ENCODE measurements around the gene TMCC1.
"Not testable (repeated sequence)": the region's sequence is repeated elsewhere in the genome, so short reads cannot be mapped to it uniquely, and the experiment has no call there.

The TMCC1 gene

GRCh38 chr3:129834580-129834979 lies 58.9 kb downstream of the TMCC1 start:
- no peak for DNase-seq

DNA sequence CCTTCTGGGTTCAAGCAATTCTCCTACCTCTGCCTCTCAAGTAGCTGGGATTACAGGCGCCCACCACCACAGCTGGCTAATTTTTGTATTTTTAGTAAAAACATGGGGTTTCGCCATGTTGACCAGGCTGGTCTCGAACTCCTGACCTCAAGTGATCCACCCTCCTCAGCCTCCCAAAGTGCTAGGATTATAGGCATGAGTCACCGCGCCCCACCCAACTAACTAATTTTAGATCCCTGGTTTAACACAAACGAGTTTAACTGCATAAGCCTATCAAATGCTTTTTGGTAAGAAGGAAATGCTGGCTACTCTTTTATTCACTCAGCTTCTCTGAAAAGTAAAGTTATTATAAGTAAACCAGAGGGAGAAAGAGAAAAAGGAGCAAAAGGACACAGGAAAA lies 61.6 kb downstream of the TMCC1 start:
- DNase-seq, result not testable (repeated sequence)

- DNase-seq, result no peak
These were observed 62.0 kb downstream of the TMCC1 start for GRCh38 chr3:129831503-129831902.

GRCh38 chr3:129829640-129830039 lies 63.9 kb downstream of the TMCC1 start:
- no peak for DNase-seq

GRCh38 chr3:129827765-129828164 lies 65.7 kb downstream of the TMCC1 start:
- no peak for DNase-seq

- DNase-seq, result peak; percentile 28
These were observed 68.5 kb downstream of the TMCC1 start for GRCh38 chr3:129824926-129825541.

DNA sequence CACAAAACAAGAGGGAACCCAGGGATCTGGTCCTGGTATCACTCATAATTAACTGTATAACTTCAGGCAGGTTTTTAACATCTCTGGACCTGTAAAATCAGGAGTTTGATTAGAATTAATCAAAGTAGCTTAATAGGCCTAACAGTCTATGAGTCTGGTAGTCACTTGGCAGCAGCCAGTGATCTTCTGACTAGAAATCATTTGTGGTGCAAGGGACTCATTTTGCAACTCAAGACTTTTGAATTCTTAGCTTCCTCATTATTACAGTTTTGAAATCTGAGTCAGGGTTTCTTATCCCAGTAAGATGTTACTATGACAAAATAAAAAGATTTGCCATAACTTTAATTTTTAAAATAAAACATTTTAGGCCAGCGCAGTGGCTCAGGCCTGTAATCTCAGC lies 70.8 kb downstream of the TMCC1 start:
- no peak for DNase-seq

DNA sequence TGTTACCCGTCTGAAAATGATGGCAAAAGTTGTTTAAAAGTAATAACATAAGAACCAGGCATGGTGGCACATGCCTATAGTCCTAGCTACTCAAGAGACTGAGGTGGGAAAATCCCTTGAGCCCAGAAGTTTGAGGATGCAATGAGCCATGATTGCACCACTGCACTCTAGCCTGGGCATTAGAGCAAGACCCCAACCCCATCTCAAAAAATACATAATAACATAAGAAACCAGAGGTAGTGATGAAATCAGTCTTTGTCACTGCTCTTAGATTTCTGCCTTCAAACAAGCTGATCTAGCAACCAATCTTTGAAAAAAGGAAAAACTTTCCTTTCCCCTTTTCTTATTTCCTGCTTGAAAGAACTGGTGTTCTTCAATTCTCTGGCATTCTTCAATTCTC lies 71.3 kb downstream of the TMCC1 start:
- DNase-seq, result no peak

- DNase-seq, result no peak
These were observed 72.9 kb downstream of the TMCC1 start for GRCh38 chr3:129820587-129820986.

DNA sequence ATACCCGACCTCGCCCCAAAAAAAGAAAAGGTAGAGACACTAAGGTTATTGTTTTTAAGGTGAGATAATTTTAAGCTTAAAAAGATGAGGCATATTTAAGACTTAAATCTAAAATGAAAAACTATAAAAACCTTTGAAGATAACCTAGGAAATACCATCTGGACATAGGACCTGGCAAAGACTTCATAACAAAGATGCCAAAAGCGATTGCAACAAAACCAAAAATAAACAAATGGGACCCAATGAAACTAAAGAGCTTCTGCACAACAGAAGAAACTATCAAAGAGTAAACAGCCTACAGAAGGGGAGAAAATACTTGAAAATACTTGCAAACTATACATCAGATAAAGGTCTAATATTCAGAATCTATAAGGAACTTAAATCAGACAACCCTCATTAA lies 80.9 kb downstream of the TMCC1 start:
- DNase-seq, result no peak

DNA sequence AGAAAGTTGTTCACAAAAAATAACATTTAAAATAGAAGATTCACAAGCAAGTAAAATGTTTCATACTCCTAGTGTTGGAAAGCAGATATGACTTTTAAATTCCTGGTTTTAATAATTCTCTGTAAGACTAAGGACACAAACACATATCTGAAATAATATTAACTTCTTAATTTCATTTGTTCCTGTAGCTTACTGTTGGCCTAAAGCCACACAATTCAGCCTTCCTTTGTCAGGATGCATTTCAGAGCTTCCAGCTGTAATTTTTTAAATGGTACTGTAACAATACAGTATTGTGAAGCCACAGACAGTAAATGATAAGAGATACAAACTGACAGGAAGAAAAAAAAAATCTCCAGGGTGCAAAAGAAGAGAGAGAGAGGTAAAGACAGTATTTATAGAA lies 84.2 kb downstream of the TMCC1 start:
- DNase-seq, result no peak

DNA sequence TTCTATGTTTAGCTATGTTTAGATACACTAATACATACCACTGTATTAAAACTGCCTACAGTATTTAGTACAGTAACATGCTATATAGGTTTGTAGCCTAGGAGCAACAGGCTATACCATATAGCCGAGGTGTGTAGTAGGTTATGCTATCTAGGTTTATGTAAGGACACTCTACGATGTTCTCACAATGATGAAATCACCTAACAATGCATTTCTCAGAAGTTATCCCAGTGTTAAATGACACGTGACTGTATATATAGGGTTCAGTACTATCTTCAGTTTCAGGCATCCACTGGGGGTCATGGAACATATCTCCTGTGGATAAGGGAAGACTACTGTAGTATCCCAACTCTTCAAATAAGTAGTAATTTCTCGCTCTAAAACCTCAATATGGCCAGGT lies 97.4 kb downstream of the TMCC1 start:
- no peak for DNase-seq

- no peak for DNase-seq
These were observed 98.1 kb downstream of the TMCC1 start for GRCh38 chr3:129795186-129796010.

- DNase-seq, result no peak
These were observed 99.0 kb downstream of the TMCC1 start for GRCh38 chr3:129794311-129795185.

DNA sequence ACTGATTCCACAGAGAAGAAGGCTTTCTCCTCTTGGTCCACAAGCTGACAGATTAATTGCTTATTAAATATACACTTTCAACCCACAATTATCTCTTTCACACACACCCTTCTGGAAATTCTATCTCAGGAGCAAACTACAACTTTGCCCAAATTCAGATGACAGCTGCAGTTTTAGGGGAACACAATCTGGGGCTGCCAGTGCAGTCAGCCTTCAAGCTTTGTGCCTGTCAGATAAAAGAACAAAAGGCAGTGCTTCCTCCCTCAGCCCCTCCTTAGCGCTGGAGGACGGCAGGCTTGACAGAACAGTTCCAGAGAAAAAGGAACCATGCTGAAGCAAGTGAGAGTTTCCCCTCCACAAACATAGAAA lies 99.6 kb downstream of the TMCC1 start:
- DNase-seq, result no peak

GRCh38 chr3:129793319-129793718 lies 100.2 kb downstream of the TMCC1 start:
- DNase-seq, result no peak

DNA sequence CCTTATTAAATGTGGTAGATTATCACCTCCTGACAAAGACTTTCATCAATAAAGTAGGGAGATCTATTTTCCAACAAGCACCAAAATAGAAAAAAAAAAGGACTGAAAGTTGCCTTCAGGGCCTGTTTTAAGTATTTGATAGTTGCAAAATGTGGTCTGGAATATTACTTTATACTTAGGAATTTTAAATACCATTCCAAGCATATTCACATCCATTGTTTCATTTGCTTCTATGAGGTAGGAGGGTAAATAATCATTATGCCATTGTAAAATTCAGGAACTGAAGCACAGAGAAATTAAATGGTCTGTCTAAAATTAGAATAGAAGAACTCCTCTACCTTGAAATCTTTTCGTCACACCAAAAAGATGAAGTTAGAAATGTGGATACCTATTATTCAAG lies 110.0 kb downstream of the TMCC1 start:
- no peak for DNase-seq

- no peak for DNase-seq
These were observed 114.6 kb downstream of the TMCC1 start for GRCh38 chr3:129778871-129779270.

DNA sequence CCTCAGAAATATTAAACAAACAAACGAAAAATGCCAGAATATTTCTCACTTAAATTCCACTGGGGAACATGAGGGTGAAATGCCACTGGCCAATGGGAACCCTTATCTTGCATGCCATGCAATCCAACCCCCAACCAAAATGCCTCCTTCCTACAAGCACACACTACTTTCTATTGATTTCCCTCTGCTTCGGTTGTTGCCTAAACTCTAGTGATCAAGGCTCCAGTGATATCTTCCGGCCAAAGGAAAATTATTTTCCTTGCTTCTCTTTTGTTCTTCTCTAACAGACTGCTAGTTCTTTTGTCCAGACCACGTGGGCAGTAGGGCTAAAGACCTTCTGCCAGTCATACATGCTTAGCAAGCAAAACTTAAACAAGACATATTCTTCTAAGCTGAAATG lies 115.7 kb downstream of the TMCC1 start:
- no peak for DNase-seq

GRCh38 chr3:129775870-129776269 lies 117.6 kb downstream of the TMCC1 start:
- DNase-seq, result no peak

DNA sequence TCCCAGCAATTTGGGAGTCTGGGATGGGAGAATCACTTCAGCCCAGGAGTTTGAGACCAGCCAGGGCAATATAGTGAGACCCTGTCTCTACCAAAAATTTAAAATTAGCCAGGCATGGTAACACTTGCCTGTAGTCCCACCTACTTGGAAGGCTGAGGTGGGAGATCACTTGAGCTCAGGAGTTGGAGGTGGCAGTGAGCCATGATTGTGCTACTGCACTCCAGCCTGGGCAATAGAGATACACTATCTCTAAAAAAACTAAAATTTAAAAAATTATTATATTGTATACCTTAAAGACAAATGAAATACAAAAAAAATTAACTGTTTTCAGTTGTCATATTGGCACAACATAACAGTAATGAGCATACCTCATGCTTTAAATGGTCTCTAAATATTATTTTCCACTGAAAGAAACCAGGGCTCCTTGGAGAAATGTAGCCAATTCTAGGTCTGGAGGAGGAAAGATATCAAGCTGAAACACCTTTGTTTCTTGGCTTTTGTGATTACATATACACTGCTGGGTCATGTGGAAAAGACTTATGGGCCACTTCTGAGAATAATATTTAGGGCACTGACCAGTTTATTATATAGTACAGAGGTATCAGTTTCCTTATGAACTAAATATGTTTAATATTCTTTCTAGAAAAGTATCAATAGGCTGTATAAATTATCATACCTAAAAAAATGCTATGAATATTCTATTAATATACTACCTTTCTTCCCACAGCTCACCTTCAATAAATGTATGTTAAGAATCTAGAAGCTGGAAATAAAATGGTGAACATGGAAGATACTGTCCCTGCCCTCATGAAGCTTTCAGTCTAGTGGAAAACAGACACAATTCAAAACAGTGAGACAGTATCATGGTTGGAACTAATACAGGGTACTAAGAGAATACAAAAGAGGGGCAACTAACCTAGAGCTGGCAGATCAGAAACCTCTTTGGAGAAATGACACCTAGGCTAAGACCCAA lies 119.5 kb downstream of the TMCC1 start:
- no peak for DNase-seq

DNA sequence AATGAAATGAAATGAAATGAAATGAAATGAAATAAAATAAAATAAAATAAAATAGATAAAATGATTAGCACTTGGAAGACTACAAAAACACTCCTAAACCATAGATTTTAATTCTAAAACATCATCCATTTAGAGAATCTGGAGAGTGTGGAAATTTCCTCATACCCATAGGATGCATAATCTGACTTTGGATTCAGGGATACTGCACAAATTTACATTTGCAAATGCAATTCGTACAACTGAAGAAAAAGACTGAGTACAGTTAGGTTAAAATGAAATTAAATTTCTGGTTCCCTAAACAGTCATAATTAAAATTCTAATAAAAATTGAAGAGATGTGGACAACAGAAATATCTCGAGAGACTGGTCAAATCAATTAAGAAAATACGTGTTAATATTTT lies 122.9 kb downstream of the TMCC1 start:
- DNase-seq, result no peak

DNA sequence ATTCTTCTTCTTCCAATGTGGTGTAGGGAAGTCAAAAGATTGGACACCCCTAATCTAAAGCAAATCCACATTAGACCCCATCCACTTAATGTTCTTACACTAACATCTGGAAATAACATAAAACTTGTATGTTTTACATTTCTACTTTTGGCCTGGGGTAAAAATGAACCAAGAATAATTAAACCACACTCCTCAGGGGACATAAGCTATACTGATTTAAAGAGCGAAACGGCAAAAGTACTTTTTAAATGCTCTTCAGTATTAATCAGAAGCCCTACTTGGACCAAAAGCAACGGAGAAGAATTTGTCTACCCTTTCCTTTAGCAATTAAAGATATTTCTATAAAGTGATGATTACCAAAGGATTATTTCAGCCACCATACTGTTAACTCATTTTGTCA lies 123.9 kb downstream of the TMCC1 start:
- DNase-seq, result no peak

Data from activated naive CD4-positive, alpha-beta T cell treated with anti-CD3 and anti-CD28 coated beads, Interleukin-2, amount 50 U/mL, for 16 hours (primary cell).